Measurements from ENCODE around the gene WDFY3. TPM values are rescaled to one million over a fixed set of nuclear protein-coding genes. Genes with fewer than 3 reads are reported as not detected.
"Not testable (repeated sequence)": the region's sequence is repeated elsewhere in the genome, so short reads cannot be mapped to it uniquely, and the experiment has no call there.

The WDFY3 gene
- total RNA-seq, 1 donor from 2014 or later: 0.39 TPM

GRCh38 chr4:84678976-84679744 lies 287.3 kb downstream of the WDFY3 start:
- intact Hi-C loops (cut with micrococcal nuclease): no loop called here

DNA sequence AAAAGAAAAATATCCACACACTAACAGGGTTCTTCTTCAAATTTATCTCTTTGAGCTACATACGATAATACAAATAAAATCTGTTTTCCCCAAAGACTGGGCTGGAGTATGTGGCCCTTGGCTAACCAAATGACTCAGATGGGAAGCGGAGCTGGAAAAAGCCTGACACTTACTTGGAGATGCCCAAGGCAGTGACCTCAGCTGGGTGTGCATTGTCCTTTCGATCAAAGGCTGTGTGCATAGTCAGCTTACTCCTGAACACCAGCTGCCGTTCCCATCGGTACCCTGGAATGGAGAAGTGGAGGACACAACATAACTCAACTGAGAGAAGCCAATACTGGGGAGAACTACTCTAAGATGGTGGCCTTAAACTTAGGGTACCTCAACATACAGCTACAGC lies 288.5 kb downstream of the WDFY3 start:
- intact Hi-C loops (cut with micrococcal nuclease): no loop called here

GRCh38 chr4:84677093-84677492 lies 289.4 kb downstream of the WDFY3 start:
- intact Hi-C loops (cut with micrococcal nuclease): no loop called here

DNA sequence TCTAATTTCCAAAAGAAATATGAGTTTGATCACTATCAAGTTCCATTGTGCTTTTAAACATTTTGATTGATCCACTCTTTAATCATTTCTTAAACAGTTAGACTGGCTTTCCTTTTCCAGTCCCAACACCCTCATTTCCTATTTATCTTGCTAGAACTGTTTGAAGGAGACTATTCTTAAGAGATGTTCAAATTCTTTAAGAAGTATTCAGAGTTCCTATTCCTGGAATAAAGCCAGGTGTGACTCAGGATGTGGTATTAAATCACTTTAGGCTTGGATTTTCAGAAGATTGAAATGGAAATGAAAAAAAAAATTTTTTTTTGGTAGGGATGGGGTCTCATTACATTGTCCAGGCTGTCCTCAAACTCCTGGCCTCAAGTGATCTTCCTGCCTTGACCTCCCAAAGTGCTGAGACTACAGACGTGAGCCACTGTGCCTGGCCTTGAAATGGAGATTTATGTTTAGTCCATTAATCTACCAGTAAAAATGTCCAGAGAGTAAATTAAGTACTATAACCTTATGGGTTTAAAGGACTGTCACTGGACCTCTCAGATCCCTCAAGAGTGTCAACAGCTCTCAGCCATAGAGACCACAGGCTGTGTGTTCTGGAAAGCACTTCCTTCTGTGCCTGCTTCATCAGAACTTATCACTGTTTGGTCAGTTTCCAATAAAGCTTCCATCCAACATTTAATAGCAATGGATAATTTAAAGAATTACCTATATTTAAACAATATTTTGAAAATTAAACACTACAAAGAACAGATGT lies 292.8 kb downstream of the WDFY3 start:
- intact Hi-C loops (cut with micrococcal nuclease): no loop called here

GRCh38 chr4:84672177-84672576 lies 294.3 kb downstream of the WDFY3 start:
- intact Hi-C loops (cut with micrococcal nuclease): no loop called here

- intact Hi-C loops (cut with micrococcal nuclease): no loop called here
Measured at GRCh38 chr4:84669201-84669600, 297.3 kb downstream of the WDFY3 start.

- intact Hi-C loops (cut with micrococcal nuclease): no loop called here
Measured at GRCh38 chr4:84666439-84666838, 300.1 kb downstream of the WDFY3 start.

GRCh38 chr4:84664767-84665166 lies 301.7 kb downstream of the WDFY3 start:
- intact Hi-C loops (cut with micrococcal nuclease): not testable (repeated sequence)

DNA sequence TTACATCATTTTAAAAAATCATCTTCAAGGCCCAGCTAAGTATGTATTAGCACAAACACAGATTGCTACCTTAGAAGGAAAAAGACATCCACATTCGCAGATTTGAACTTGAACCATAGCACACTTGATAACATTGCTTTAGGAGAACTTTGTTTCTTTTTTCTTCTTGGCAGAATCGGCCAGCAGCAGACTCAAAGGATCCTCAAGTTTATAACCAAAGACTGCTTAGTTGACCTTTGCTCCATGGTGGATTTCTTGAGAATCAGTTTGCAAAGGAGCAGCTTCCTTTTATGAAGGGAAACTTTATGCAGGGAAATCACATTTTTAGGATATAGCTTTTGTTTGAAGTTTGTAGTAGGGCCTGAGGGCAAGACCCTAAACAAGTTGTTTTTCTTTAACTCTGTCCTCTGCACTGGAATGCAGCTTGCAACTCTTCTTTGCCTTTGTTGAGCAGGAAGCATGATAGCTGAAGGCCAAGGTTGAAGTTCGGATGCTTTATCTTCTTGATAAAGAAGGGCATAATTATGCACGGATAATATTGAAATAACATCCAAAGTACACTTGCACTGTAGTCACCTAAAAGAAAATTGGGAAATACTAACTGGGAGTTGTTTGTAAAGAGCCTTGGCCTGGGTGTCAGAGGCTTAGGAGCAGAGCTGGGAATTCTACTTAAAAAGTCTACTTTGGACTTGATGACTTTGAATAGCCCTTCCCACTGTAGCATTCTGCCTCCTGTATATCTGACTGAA lies 305.1 kb downstream of the WDFY3 start:
- intact Hi-C loops (cut with micrococcal nuclease): no loop called here

DNA sequence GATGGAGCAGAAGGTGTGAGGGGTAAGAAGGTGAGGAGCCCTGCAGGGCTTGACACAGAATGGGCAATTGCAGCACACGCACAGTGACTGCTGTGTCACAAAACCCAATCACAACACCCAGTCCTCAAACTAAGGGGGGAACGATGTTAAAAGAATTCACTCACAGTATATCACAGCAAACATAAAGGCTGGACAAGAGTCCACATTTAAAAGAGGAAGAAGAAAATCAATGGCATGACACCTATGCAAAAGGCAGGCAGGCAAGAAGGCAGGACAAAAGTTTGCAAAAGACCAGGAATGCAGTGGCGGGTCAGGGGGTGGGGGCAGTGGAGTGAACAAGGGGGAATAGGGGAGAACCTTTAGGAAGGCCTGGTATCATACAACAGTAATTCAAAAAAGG lies 305.9 kb downstream of the WDFY3 start:
- intact Hi-C loops (cut with micrococcal nuclease): no loop called here

DNA sequence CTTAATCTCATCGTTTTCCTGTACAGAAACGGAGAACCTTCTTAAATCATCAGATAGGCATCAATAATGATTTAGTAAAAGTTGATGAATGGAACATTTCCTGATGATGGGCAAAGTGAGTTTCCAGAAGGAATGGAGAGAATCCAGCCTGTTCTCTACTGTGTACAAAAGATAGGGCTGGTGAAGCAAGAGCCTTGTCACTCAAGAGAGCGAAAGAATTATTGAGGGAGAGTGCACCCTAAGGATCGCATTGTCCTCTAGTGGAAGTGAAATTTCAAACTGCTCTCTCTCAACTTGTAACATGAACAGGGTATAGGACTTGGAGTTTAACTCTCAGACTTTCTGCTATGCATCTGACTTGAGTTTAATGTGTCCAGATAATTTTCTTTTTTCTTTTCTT lies 314.0 kb downstream of the WDFY3 start:
- intact Hi-C loops (cut with micrococcal nuclease): no loop called here

GRCh38 chr4:84651499-84651898 lies 315.0 kb downstream of the WDFY3 start:
- intact Hi-C loops (cut with micrococcal nuclease): no loop called here

DNA sequence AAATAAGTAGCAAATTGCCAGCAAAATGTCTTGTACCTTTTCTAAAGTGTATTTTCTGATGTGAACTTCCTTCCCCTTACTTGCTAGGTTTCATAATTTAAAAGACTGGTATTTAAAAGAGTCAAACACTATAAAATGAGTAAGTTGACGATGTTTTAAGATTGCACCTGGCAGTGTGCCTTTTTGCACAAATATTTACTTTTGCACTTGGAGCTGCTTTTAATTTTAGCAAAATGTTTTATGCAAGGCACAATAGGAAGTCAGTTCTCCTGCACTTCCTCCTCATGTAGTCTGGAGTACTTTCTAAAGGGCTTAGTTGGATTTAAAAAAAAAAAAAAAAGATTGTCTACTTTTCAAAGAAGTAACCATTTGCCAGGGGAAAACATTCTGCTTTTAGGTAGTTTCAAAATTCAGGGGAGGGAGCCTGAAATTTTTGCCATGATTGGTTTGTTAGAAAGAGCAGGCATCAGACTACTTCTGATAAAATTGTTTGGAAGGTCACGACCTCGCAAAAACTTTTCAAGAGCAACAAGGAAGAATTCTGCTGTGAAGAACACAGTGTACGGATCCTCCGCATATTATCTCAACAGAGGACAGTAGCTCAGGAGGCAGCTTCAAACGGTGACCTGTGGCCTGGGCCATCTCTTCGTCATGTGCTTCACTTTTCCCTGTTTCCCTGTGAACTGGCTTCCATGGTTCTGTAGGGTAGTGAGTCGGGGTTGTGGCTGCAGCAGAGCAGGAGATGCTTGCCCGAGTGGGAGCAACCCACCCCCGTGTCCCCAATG lies 317.4 kb downstream of the WDFY3 start:
- intact Hi-C loops (cut with micrococcal nuclease): no loop called here

DNA sequence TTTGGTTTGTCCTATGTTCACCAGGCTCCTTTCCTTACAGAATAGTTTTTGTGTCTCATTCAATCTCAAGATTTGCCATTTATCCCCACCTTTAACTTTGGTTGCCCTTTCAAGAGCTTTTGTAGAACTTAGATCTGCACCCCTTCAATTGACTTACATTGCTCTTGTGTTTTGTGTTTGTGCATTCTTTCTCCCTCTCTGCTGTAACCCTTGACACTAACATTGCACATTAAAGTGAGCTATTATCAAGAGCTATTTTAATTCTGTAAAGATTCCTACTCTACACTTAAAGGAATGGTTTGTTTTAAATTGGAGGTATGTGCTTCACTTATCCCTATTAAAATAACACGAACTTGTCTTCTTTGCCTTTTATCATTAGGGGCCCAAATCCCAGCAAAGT lies 318.3 kb downstream of the WDFY3 start:
- intact Hi-C loops (cut with micrococcal nuclease): no loop called here

DNA sequence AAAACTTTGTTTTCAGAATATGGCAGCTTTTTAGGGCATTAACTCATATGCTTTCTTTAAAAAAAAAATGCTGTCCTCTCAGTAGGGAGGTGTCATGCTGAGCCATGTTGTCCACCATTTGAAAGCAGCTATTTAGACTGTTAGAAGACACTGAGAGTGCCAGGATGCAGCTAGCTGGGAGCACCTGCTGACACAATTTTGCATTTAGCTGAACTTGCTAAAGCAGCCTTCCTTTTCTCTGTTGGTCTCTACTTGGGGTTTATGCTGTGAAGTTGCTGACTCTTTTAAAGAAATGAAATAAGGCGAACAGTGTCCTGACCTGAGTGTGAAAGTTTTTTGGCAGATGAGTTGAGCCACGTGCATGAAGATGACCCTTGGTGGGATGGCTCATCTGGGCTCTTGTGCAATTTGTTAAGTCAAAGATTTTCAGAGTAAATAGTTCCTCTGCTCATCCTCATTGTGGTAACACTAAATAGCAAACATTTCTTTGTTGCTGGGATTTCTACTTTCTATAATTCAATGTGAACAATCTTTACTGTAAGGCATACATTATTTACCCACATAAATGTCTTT lies 319.1 kb downstream of the WDFY3 start:
- intact Hi-C loops (cut with micrococcal nuclease): no loop called here

- intact Hi-C loops (cut with micrococcal nuclease): no loop called here
Measured at GRCh38 chr4:84644087-84644486, 322.4 kb downstream of the WDFY3 start.

- intact Hi-C loops (cut with micrococcal nuclease): no loop called here
Measured at GRCh38 chr4:84639145-84639544, 327.3 kb downstream of the WDFY3 start.

DNA sequence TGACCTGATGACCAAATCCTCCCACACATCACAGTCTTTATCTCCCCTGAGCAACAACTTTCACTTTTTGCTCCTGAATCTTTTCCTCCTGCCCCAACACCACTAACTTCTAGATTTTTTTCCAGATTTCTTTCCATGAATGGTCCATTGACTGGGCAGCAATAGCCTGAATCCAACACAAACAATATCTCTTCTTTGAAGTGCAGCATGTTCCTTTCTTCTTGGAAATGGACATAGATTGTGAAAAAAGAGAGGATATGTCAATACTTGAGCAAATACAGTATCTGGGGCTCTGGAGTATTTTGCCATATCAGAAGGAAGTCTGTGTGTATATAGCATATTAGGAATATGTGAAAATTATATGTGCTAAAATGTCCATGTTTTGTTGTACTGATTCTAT lies 328.4 kb downstream of the WDFY3 start:
- intact Hi-C loops (cut with micrococcal nuclease): no loop called here

- intact Hi-C loops (cut with micrococcal nuclease): no loop called here
Measured at GRCh38 chr4:84634961-84635360, 331.5 kb downstream of the WDFY3 start.

DNA sequence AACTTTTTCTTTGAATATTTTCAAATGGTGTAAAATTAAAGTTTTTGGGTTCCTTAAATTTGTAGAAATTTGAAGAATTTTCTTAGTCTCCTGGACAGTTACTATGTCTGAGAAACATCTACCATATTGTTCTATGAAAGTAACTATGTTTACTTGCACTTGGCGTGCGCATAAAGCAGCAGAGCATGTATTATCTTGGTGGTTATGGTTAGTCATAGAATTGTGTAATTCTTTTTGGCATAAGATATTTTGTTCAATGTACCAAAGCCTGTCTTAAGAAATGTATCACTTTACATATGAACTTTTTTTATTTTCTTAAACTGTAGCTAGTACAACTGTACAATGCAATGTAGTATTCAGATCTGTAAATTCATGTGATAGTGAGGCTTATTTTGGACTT lies 334.4 kb downstream of the WDFY3 start:
- intact Hi-C loops (cut with micrococcal nuclease): no loop called here

GRCh38 chr4:84631573-84631972 lies 334.9 kb downstream of the WDFY3 start:
- intact Hi-C loops (cut with micrococcal nuclease): no loop called here

Measured in T-helper 2 cell treated with Interferon-gamma antibody and Interleukin-4, amounts not matched to agents 100 ng/mL and 5 ng/mL, for 36 hours (primary cell).